Sigmoid colon (tissue), 7 donors: ENCODE results near the gene MED16. TPM values are rescaled to one million over a fixed set of nuclear protein-coding genes. Genes with fewer than 3 reads are reported as not detected.

Experiments used
- DNase-seq: peaks from one replicate; pipeline ENCODE4 v3.0.0-alpha.2; 2019
- H3K27ac ChIP-seq, 4 donors: fragments of 200-600 bp; sonication (generic); one replicate each; pipeline ENCODE4 v1.5.1; 2016 to 2019; ENCODE audit warnings: mild to moderate bottlenecking in 1 of 4
- H3K27me3 ChIP-seq, 3 donors: fragments of 200-600 bp; sonication (generic); one replicate each; pipeline ENCODE4 v1.5.1; 2019; ENCODE audit warnings: mild to moderate bottlenecking in 1 of 3
- H3K36me3 ChIP-seq, 4 donors: fragments of 200-600 bp; sonication (generic); one replicate each; pipeline ENCODE4 v1.5.1; 2016 to 2019
- H3K4me1 ChIP-seq, 4 donors: fragments of 200-600 bp; sonication (generic); one replicate each; pipeline ENCODE4 v1.5.1; 2017 to 2019
- H3K4me3 ChIP-seq, 4 donors: fragments of 200-600 bp; sonication (generic); one replicate each; pipeline ENCODE4 v1.5.1; 2017 to 2019; ENCODE audit warnings: mild to moderate bottlenecking in 2 of 4, moderate library complexity in 1 of 4
- H3K9me3 ChIP-seq, 4 donors: fragments of 200-600 bp in 3 of 4; sonication (generic) in 3 of 4; one replicate each; pipeline versions ENCODE4 v1.5.1 to v1.6.1; 2013 to 2019
- EP300 ChIP-seq, 4 donors: sonication (generic); formaldehyde crosslinking; IDR thresholded peaks; one replicate each; pipeline ENCODE4 v1.6.1; 2017; ENCODE audit warnings: antibody characterized with exemption in 4 of 4
- POLR2A ChIP-seq, 2 donors: fragments of 450-650 bp; IDR thresholded peaks; one replicate each; pipeline ENCODE4 v1.6.1; 2016; ENCODE audit warnings: antibody characterized with exemption in 2 of 2, mild to moderate bottlenecking in 2 of 2, moderate library complexity in 2 of 2
- POLR2AphosphoS5 ChIP-seq, 4 donors: sonication (generic); formaldehyde crosslinking; IDR thresholded peaks; one replicate each; pipeline ENCODE4 v1.6.1; 2017; ENCODE audit warnings: antibody characterized with exemption in 4 of 4
- WGBS, 2 donors: extraction: QIAGEN DNeasy Blood & Tissue Kit; methylation state at CpG; one replicate each; pipeline ENCODE4 v1.1.7; 2013; 5-methylcytosine and 5-hydroxymethylcytosine counted together
- intact Hi-C: fragments of 100-400 bp; cut with DNase I; formaldehyde crosslinking; loops from one replicate; pipeline ENCODE4 v1.15.1; 2023
- polyA plus RNA-seq, 3 donors: library from polyadenylated mRNA; stranded (reverse); fragments of 200-250 nt; gene quantifications; one replicate each; pipeline ENCODE4 v1.2.3, GENCODE V29; 2013
- total RNA-seq, 4 donors: library from RNA; depleted of rRNA; stranded (reverse); fragments of >200 nt; gene quantifications; one replicate each; pipeline ENCODE4 v1.1.0, GENCODE V29; 2016
- TF ChIP-seq, protein P1 (sequence below), 4 experiments: fragments of 450-650 bp in 3 of 4; fragments of 200-600 bp in 1 of 4; IDR thresholded peaks; one replicate each; pipeline ENCODE4 v1.5.1; 2016 to 2019; ENCODE audit warnings: antibody characterized with exemption in 4 of 4, mild to moderate bottlenecking in 3 of 4, moderate library complexity in 2 of 4
- donor health status: healthy with polysubstance abuse.
- donor health status: Bipolar disorder and iron deficiency.
- donor health status: healthy.

MED16 gene
- total and polyA plus RNA-seq, 7 donors: 22.4 to 62.5 (median 33.2) TPM

DNA sequence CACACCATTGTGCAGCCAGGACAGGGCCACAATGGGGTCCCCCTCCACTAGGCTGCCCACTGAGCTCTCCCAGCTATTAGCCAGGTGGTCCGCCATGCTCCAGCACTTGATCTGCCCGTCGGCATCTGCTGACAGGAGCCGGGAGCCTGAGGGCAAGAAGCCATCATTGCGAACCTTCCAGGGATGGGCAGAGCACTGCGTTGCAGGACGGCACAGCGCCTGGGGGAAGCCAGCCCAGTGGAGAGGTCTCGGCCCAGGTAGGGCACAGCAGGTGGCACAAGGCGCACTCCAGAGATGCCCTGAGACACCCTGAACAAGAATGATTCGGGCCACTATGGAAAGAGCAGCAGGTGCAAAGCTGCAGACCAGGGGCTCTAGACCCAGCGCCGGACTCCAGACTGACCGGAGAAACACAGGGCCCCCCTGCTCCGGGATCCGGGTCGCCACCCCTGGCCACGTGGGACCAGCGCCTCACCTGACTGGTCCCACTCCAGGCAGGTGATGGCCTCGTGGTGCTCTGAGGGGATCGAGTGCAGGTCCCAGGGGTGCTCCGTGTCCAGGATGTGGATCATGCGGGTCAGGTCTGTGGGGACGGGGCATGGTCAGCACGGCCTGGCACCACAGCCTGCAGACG lies 3.2 kb downstream of the MED16 start:
- Histone ChIP-seq H3K27me3 (no peaks in the 10 kb centered on the region), H3K27ac (no peak overlapping the region), H3K4me1 (peaks cover 0 to 22% (median 18%) of the 10 kb centered on the region in 4 donors), H3K4me3 (no peak overlapping the region), H3K9me3 (no peaks in the 10 kb centered on the region), H3K36me3 (peaks cover 9 to 50% (median 24%) of the 10 kb centered on the region in 4 donors)
- TF ChIP-seq POLR2AphosphoS5 (IDR thresholded peaks at IDR 0.05): no peak
- no peak for TF ChIP-seq EP300 (IDR thresholded peaks at IDR 0.05)
- TF ChIP-seq, protein P1, sequence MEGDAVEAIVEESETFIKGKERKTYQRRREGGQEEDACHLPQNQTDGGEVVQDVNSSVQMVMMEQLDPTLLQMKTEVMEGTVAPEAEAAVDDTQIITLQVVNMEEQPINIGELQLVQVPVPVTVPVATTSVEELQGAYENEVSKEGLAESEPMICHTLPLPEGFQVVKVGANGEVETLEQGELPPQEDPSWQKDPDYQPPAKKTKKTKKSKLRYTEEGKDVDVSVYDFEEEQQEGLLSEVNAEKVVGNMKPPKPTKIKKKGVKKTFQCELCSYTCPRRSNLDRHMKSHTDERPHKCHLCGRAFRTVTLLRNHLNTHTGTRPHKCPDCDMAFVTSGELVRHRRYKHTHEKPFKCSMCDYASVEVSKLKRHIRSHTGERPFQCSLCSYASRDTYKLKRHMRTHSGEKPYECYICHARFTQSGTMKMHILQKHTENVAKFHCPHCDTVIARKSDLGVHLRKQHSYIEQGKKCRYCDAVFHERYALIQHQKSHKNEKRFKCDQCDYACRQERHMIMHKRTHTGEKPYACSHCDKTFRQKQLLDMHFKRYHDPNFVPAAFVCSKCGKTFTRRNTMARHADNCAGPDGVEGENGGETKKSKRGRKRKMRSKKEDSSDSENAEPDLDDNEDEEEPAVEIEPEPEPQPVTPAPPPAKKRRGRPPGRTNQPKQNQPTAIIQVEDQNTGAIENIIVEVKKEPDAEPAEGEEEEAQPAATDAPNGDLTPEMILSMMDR (IDR thresholded peaks at IDR 0.05): no peak
- TF ChIP-seq POLR2A (IDR thresholded peaks at IDR 0.05): no peak
- 94 to 95% methylated on average over 26 of the region's 26 CpGs for WGBS, 2 donors
- intact Hi-C loops: no loop called here
- DNase-seq: no peak

DNA sequence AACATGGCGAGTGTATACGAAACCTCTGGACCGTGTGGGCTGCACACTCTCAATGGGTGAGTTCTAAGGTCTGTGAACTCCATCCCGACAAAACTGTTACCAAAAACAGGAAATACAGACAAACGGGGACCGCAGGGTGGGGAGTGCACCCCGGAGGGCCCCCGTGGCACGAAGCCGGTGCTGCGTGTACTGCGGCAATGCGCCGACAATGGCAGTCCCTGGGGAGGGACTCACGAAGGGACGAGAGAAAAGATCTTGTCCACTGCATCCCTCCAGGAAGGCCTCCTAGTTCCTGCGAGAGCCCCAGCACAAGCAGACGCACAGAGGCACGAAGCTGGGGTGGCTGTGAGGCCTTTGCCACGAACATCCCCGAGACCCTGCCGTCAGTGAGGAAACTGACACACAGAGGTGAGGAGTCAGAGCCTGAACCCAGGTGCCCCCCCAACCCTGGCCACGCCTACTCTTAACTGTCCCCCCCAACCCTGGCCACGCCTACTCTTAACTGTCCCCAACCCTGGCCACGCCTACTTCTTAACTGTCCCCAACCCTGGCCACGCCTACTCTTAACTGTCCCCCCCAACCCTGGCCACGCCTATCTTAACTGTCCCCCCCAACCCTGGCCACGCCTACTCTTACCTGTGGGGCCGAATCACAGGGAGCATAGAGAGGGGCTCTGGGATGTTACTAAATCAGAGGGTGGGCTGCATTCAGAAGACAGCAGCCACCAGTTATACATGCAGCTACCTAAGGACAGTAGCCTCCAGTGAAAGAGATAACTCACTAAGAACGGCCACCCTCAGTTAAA lies 4.2 kb downstream of the MED16 start:
- Histone ChIP-seq H3K36me3 (peaks cover 9 to 60% (median 34%) of the 10 kb centered on the region in 4 donors), H3K27ac (no peak overlapping the region), H3K27me3 (no peaks in the 10 kb centered on the region), H3K4me3 (no peak overlapping the region), H3K9me3 (no peaks in the 10 kb centered on the region), H3K4me1 (peaks cover 0 to 21% (median 17%) of the 10 kb centered on the region in 4 donors)
- TF ChIP-seq, protein P1 (IDR thresholded peaks at IDR 0.05): no peak
- TF ChIP-seq POLR2A (IDR thresholded peaks at IDR 0.05) (no peak), EP300 (IDR thresholded peaks at IDR 0.05) (no peak), POLR2AphosphoS5 (IDR thresholded peaks at IDR 0.05) (no peak)
- no peak for DNase-seq
- intact Hi-C loops: no loop called here
- WGBS, 2 donors: 87 to 93% methylated on average over 30 of the region's 30 CpGs

DNA sequence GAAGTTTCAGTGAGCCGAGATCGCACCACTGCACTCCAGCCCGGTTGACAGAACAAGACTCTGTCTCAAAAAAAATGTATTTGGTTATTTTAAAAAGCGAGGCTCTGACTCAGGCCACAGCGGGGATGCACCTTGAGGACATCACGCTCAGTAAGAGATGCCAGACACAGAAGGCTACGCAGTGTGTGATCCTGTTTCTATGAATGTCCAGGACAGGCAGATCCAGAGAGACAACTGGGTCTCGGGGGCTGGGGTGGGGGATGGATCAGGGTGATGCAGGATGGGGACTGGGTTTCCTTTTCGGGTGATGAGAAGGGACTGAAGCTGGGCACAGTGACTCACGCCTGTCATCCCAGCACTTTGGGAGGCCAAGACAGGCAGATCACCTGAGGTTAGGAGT lies 5.4 kb downstream of the MED16 start:
- TF ChIP-seq POLR2A (IDR thresholded peaks at IDR 0.05) (no peak), EP300 (IDR thresholded peaks at IDR 0.05) (no peak), POLR2AphosphoS5 (IDR thresholded peaks at IDR 0.05) (no peak)
- TF ChIP-seq, protein P1 (IDR thresholded peaks at IDR 0.05): no peak

DNA sequence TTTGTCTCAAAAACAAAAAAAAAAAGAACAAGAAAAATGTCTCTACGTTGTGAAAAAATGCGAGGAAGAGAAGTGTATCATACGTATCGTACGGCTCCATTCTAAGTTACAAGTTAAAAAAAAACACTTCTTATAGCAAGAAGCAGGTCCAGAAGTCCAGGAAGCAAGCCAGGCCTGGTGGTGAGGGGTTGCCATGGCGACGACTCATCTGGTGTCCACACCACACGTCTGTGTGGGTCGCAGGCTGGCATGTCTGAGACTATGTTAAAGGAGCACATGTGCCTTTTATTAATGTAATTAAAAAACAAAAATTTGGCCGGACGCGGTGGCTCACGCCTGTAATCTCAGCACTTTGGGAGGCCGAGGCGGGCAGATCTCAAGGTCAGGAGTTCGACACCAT lies 5.9 kb downstream of the MED16 start:
- DNase-seq: no peak

More for the DNA sequence above, 5.4 kb downstream of the MED16 start:
- intact Hi-C loops: no loop called here
- Histone ChIP-seq H3K9me3 (no peaks in the 10 kb centered on the region), H3K27me3 (no peaks in the 10 kb centered on the region), H3K36me3 (peaks cover 14 to 71% (median 40%) of the 10 kb centered on the region in 4 donors), H3K4me1 (peaks cover 0 to 16% (median 15%) of the 10 kb centered on the region in 4 donors), H3K4me3 (no peak overlapping the region), H3K27ac (no peak overlapping the region)
- no peak for DNase-seq
- WGBS, 2 donors: 96 to 97% methylated on average over 10 of the region's 10 CpGs

More for the DNA sequence above, 5.9 kb downstream of the MED16 start:
- intact Hi-C loops: no loop called here
- H3K27ac ChIP-seq: no peak overlapping the region
- peaks cover 17 to 77% (median 43%) of the 10 kb centered on the region in 4 donors for H3K36me3 ChIP-seq
- WGBS, 2 donors: 85 to 88% methylated on average over 16 of the region's 16 CpGs
- H3K27me3 ChIP-seq: no peaks in the 10 kb centered on the region
- no peak overlapping the region for H3K4me3 ChIP-seq
- H3K4me1 ChIP-seq: peaks cover 0 to 13% (median 13%) of the 10 kb centered on the region in 4 donors
- no peaks in the 10 kb centered on the region for H3K9me3 ChIP-seq
- TF ChIP-seq EP300 (IDR thresholded peaks at IDR 0.05) (no peak), POLR2AphosphoS5 (IDR thresholded peaks at IDR 0.05) (no peak), POLR2A (IDR thresholded peaks at IDR 0.05) (no peak)
- TF ChIP-seq, protein P1 (IDR thresholded peaks at IDR 0.05): no peak
